Glutamatergic neuron (in vitro differentiated cells): Measurements from ENCODE around the gene ZC3H10. TPM values are rescaled to one million over a fixed set of nuclear protein-coding genes. Genes with fewer than 3 reads are reported as not detected.

Experiments
- DNase-seq: peaks from one replicate; pipeline ENCODE4 v3.0.0; 2022
- H3K27ac Mint-ChIP-seq: one replicate; pipeline ENCODE4 v1.8.0; 2020; ENCODE audit warnings: mild to moderate bottlenecking, mixed read lengths, inconsistent platforms; ENCODE audit not compliant: unreplicated experiment
- H3K27me3 Mint-ChIP-seq: one replicate; pipeline ENCODE4 v1.8.0; 2020; ENCODE audit warnings: mild to moderate bottlenecking, moderate library complexity, mixed read lengths, inconsistent platforms; ENCODE audit not compliant: unreplicated experiment
- H3K36me3 Mint-ChIP-seq: one replicate; pipeline ENCODE4 v1.8.0; 2020; ENCODE audit warnings: mild to moderate bottlenecking, mixed read lengths, inconsistent platforms; ENCODE audit not compliant: unreplicated experiment
- H3K4me1 Mint-ChIP-seq: one replicate; pipeline ENCODE4 v1.8.0; 2020; ENCODE audit warnings: mild to moderate bottlenecking, low read depth, mixed read lengths, inconsistent platforms; ENCODE audit not compliant: unreplicated experiment
- H3K4me3 Mint-ChIP-seq: one replicate; pipeline ENCODE4 v1.8.0; 2020; ENCODE audit warnings: mild to moderate bottlenecking, mixed read lengths, inconsistent platforms; ENCODE audit not compliant: unreplicated experiment
- H3K9me3 Mint-ChIP-seq: one replicate; pipeline ENCODE4 v1.8.0; 2020; ENCODE audit warnings: mild to moderate bottlenecking, moderate library complexity, mixed read lengths, inconsistent platforms; ENCODE audit not compliant: unreplicated experiment
- total RNA-seq: library from RNA; stranded (reverse); fragmentation: NEBNext Ultra II Directional; extraction: Animal tissue kit (Norgen Biotek cat#: 25700); gene quantifications from one replicate; pipeline ENCODE4 v1.2.1, GENCODE V29; 2021; ENCODE audit not compliant: unreplicated experiment
- TF ChIP-seq, protein P1 (sequence below): fragments of 200-600 bp; sonication (generic); IDR thresholded peaks from one replicate; pipeline ENCODE4 v1.5.0; 2021; ENCODE audit not compliant: partially characterized antibody, unreplicated experiment

ZC3H10 gene
- total RNA-seq, 1 donor from 2014 or later: 11.1 TPM

DNA sequence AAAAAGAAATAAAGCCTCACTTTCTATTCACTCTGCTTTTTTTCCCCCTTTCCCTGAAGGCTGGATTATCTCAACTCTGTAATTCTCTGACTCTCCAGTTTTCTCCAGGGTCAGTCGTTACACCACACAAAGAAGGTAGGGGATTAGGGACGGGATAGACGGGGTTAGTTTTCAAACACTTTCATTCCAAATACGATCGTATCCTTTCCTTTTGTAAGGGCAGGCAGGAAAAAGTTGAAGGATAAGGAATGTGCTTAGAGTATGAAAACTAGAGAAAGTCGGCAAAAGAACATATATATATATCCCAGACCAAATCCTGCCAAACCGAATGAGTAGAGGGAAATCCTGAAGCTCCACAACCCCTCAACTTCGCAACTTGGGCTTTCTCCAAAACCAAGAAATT is 9.4 kb downstream of the ZC3H10 start:
- peak overlapping the region; percentile 95 for H3K27ac Mint-ChIP-seq
- H3K4me3 Mint-ChIP-seq: peak overlapping the region; percentile 99
- H3K36me3 Mint-ChIP-seq: no peaks in the 10 kb centered on the region
- DNase-seq: no peak
- peaks cover 14% of the 10 kb centered on the region for H3K27me3 Mint-ChIP-seq
- TF ChIP-seq, protein P1, sequence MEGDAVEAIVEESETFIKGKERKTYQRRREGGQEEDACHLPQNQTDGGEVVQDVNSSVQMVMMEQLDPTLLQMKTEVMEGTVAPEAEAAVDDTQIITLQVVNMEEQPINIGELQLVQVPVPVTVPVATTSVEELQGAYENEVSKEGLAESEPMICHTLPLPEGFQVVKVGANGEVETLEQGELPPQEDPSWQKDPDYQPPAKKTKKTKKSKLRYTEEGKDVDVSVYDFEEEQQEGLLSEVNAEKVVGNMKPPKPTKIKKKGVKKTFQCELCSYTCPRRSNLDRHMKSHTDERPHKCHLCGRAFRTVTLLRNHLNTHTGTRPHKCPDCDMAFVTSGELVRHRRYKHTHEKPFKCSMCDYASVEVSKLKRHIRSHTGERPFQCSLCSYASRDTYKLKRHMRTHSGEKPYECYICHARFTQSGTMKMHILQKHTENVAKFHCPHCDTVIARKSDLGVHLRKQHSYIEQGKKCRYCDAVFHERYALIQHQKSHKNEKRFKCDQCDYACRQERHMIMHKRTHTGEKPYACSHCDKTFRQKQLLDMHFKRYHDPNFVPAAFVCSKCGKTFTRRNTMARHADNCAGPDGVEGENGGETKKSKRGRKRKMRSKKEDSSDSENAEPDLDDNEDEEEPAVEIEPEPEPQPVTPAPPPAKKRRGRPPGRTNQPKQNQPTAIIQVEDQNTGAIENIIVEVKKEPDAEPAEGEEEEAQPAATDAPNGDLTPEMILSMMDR: no peak
- H3K9me3 Mint-ChIP-seq: peaks cover 12% of the 10 kb centered on the region
- peaks cover 15% of the 10 kb centered on the region for H3K4me1 Mint-ChIP-seq

DNA sequence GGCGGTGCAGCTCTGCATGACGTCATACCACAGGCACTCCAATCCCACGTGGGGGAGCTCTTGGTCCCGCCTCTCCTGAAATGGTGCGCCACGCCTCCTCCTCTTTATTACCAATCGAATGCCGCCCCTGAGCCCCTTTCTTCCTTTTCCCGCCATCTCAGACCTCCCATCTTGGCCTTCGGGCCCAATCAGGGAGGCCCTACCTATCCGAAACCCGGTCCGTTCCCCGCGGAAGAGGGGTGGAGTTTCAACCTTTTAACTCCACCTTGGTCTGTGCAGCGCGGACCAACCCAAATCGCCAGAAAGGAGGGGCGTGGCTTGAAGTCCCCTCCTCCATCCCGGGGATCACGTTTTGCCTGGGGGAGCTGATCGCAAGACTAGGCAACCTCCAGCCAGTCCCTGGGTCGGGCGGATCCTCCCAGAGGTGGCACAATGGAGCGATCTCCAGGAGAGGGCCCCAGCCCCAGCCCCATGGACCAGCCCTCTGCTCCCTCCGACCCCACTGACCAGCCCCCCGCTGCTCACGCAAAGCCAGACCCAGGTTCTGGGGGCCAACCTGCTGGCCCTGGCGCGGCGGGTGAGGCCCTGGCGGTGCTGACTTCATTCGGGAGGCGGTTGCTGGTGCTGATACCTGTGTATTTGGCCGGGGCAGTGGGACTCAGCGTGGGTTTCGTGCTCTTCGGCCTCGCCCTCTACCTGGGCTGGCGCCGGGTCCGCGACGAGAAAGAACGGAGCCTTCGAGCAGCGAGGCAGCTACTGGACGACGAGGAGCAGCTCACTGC is 10.0 kb downstream of the ZC3H10 start, which contains the start of gene ESYT1:
TSS of gene ESYT1 (plus strand) at position 380 of the 782 bp plus-strand sequence. CDS start at position 433, 53 bp downstream.
- H3K27me3 Mint-ChIP-seq: peaks cover 15% of the 10 kb centered on the region
- H3K27ac Mint-ChIP-seq: peak within 1 kb of the TSS; percentile 95
- peak; percentile 93 for DNase-seq
- peaks cover 12% of the 10 kb centered on the region for H3K9me3 Mint-ChIP-seq
- peaks cover 15% of the 10 kb centered on the region for H3K4me1 Mint-ChIP-seq
- peak within 1 kb of the TSS; percentile 99 for H3K4me3 Mint-ChIP-seq
- no peaks in the 10 kb centered on the region for H3K36me3 Mint-ChIP-seq
- TF ChIP-seq, protein P1: no peak

DNA sequence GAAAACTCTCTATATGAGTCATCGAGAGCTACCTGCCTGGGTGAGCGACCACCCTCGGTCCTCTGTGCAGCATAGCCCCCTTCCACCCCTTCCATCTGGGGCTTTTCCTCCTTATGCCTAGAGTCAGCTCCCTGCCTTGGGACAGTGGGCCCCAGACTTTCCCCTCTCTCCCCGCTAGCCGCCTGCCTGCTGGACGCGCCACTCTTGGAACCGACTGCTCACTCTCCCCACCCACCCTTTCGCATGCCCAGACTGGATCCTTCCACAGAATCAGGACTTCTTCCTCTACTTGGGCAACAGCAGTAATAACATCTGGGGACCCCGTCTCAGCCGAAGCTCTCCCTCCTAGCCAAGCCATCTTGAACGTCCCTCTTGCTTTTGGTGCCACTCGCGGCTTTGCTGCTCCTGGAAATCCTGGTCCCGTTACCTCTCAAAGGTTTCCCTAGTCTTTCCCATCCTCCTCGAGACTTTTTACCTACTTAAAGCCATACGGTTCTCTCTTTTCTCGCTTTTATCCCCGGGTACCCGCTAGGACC is 10.7 kb downstream of the ZC3H10 start:
- DNase-seq: peak; percentile 31
- Mint-ChIP-seq H3K4me3 (peak overlapping the region; percentile 99), H3K9me3 (peaks cover 12% of the 10 kb centered on the region), H3K27ac (peak overlapping the region; percentile 95), H3K36me3 (no peaks in the 10 kb centered on the region), H3K27me3 (peaks cover 15% of the 10 kb centered on the region), H3K4me1 (peaks cover 15% of the 10 kb centered on the region)
- TF ChIP-seq, protein P1: no peak

DNA sequence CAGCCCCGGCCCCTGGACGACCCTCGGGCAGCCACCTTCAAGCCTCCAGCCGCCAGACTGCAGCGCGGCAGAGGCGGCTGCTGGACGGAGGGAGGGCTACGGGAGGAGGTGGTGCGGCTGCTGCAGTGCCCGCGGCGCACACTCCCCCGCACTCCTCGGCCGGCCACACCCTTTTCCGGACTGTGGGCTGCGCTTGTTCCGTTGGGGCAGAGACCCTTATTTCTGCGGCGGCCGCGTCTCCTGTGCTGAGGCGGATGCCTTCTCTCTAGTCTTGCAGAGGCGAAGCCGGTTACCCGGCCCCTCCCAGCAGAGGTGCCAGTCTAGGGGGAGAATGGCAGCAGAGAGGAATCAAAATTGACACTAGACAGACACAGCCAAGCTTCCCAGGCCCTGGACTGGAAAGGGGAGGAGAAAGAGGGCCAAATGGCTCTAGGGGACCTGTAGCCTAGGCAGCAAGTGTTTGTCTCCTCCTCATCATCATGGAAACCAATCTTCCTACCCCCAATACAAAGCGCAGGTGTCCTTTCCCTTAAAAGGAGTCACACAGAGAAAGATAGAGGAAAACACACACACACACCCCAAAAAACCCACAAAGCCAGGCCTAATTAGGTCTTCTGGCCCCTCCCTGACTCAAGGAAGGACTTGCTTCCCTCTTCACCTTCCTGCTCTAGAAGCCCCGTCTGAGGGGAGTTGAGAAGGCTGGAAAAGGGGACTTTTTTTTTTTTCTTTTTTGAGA is 11.3 kb downstream of the ZC3H10 start:
- Mint-ChIP-seq H3K36me3 (no peaks in the 10 kb centered on the region), H3K9me3 (peaks cover 12% of the 10 kb centered on the region), H3K4me1 (peaks cover 15% of the 10 kb centered on the region), H3K4me3 (peak overlapping the region; percentile 99), H3K27me3 (peaks cover 15% of the 10 kb centered on the region), H3K27ac (peak overlapping the region; percentile 95)
- peak; percentile 70 for DNase-seq
- TF ChIP-seq, protein P1: no peak
